Measurements from ENCODE around the gene GRM7. TPM values are rescaled to one million over a fixed set of nuclear protein-coding genes. Genes with fewer than 3 reads are reported as not detected.

Gene GRM7
- total RNA-seq, 2 donors from 2014 or later: 0.33 to 1.3 TPM

GRCh38 chr3:7266551-7266950, 405.6 kb downstream of the GRM7 start:
- Histone ChIP-seq H3K36me3 (replicated peaks in 1 of 2; ENCODE audit: insufficient read depth in 1 of 2, low read depth in 2 of 2) (no peaks in the 10 kb centered on the region), H3K4me3 (no peak overlapping the region), H3K27ac (no peak overlapping the region), H3K27me3 (no peaks in the 10 kb centered on the region), H3K9me3 (no peaks in the 10 kb centered on the region), H3K4me1 (no peaks in the 10 kb centered on the region)
- no peak for TF ChIP-seq POLR2A (IDR thresholded peaks at IDR 0.05)
- TF ChIP-seq, protein P1, sequence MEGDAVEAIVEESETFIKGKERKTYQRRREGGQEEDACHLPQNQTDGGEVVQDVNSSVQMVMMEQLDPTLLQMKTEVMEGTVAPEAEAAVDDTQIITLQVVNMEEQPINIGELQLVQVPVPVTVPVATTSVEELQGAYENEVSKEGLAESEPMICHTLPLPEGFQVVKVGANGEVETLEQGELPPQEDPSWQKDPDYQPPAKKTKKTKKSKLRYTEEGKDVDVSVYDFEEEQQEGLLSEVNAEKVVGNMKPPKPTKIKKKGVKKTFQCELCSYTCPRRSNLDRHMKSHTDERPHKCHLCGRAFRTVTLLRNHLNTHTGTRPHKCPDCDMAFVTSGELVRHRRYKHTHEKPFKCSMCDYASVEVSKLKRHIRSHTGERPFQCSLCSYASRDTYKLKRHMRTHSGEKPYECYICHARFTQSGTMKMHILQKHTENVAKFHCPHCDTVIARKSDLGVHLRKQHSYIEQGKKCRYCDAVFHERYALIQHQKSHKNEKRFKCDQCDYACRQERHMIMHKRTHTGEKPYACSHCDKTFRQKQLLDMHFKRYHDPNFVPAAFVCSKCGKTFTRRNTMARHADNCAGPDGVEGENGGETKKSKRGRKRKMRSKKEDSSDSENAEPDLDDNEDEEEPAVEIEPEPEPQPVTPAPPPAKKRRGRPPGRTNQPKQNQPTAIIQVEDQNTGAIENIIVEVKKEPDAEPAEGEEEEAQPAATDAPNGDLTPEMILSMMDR (IDR thresholded peaks at IDR 0.05): no peak
- no peak for DNase-seq
- 78 to 85% methylated on average over 1 of the region's 1 CpG for WGBS, 2 donors
- intact Hi-C loops (cut with DNase I): no loop called here
- ATAC-seq: no peak

- no peaks in the 10 kb centered on the region for H3K36me3 ChIP-seq (replicated peaks in 1 of 2; ENCODE audit: insufficient read depth in 1 of 2, low read depth in 2 of 2)
- intact Hi-C loops (cut with DNase I): no loop called here
- ATAC-seq: no peak
- no peaks in the 10 kb centered on the region for H3K27me3 ChIP-seq
- H3K4me3 ChIP-seq: no peak overlapping the region
- no peaks in the 10 kb centered on the region for H3K9me3 ChIP-seq
- H3K27ac ChIP-seq: no peak overlapping the region
- TF ChIP-seq, protein P1 (IDR thresholded peaks at IDR 0.05): no peak
- no peak for TF ChIP-seq POLR2A (IDR thresholded peaks at IDR 0.05)
- no peaks in the 10 kb centered on the region for H3K4me1 ChIP-seq
- WGBS, 2 donors: 41 to 43% methylated on average over 5 of the region's 5 CpGs
- DNase-seq: no peak
Observed at GRCh38 chr3:7270731-7271130, 409.8 kb downstream of the GRM7 start.

DNA sequence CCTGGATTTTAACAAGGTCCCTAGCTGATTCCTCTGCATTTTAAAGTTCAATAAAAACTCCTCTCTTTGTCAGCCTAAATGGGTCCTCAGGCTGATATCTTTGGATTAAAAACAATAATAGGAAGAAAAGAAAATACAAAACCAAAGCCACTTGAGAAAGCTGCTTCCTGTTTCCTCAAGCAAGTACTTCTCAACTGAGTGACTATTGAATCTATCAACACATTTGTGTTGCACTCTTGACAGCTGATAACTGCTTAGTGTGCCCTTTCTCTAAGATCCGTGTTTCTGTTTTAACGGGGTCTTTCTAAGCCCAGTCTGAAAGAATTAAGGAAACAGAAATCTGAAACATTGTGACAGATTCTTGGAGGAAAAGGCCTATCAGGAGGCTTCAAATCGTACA, 410.7 kb downstream of the GRM7 start:
- intact Hi-C loops (cut with DNase I): no loop called here
- no peak for ATAC-seq
- Histone ChIP-seq H3K9me3 (no peaks in the 10 kb centered on the region), H3K36me3 (replicated peaks in 1 of 2; ENCODE audit: insufficient read depth in 1 of 2, low read depth in 2 of 2) (no peaks in the 10 kb centered on the region), H3K27ac (no peak overlapping the region), H3K27me3 (no peaks in the 10 kb centered on the region), H3K4me1 (no peaks in the 10 kb centered on the region), H3K4me3 (no peak overlapping the region)
- 61 to 79% methylated on average over 3 of the region's 3 CpGs for WGBS, 2 donors
- no peak for DNase-seq
- no peak for TF ChIP-seq POLR2A (IDR thresholded peaks at IDR 0.05)
- TF ChIP-seq, protein P1 (IDR thresholded peaks at IDR 0.05): no peak

DNA sequence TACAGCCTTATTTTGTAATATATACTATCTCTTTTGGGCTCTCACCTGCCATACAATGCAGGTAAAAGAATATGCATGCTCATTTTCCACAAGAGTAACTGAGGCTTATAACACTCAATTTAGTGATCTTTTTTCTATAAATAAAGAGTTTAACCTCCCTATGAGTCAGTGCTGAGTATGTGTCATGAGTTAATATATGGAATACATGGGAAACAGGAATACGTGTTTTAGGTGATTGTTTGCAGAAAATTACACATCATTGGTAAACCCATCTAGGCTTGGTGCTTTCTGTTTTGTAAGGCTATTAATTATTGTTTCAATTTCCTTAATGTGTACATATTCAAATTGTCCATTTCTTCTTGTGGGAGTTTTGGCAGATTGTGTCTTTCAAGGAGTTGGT, 411.3 kb downstream of the GRM7 start:
- intact Hi-C loops (cut with DNase I): no loop called here
- no peaks in the 10 kb centered on the region for H3K4me1 ChIP-seq
- no peaks in the 10 kb centered on the region for H3K36me3 ChIP-seq (replicated peaks in 1 of 2; ENCODE audit: insufficient read depth in 1 of 2, low read depth in 2 of 2)
- DNase-seq: no peak
- H3K27me3 ChIP-seq: no peaks in the 10 kb centered on the region
- H3K27ac ChIP-seq: no peak overlapping the region
- TF ChIP-seq, protein P1 (IDR thresholded peaks at IDR 0.05): no peak
- TF ChIP-seq POLR2A (IDR thresholded peaks at IDR 0.05): no peak
- no peaks in the 10 kb centered on the region for H3K9me3 ChIP-seq
- ATAC-seq: no peak
- WGBS, 2 donors: 79 to 82% methylated on average over 1 of the region's 1 CpG
- H3K4me3 ChIP-seq: no peak overlapping the region

DNA sequence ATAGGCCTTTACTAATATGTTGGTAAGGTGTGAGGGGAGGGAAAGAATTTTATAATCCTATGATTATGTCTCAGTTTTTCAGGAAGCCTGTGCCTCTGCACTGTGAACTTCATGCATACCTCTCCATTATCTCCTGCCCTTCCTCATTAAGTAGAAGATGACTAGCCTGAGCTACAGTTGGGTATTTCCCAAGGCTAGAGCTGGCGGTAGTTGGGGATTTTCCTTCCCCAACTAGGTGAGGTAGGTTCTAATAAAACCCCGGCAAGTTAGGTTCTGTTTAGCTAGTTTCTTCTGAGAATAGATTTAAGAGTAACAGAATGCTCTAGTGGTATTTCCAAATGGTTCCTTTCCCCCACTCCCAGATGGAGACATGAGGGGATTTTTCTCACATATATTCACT, 414.5 kb downstream of the GRM7 start:
- DNase-seq (no peak), ATAC-seq (no peak)
- TF ChIP-seq POLR2A (IDR thresholded peaks at IDR 0.05): no peak
- TF ChIP-seq, protein P1 (IDR thresholded peaks at IDR 0.05): no peak
- no peaks in the 10 kb centered on the region for H3K4me1 ChIP-seq
- H3K27ac ChIP-seq: no peak overlapping the region
- intact Hi-C loops (cut with DNase I): no loop called here
- H3K9me3 ChIP-seq: no peaks in the 10 kb centered on the region
- H3K36me3 ChIP-seq (replicated peaks in 1 of 2; ENCODE audit: insufficient read depth in 1 of 2, low read depth in 2 of 2): no peaks in the 10 kb centered on the region
- H3K27me3 ChIP-seq: no peaks in the 10 kb centered on the region
- WGBS, 2 donors: 78 to 83% methylated on average over 2 of the region's 2 CpGs
- no peak overlapping the region for H3K4me3 ChIP-seq

Data from body of pancreas (tissue), 4 donors.